ENCODE data around the gene RAB3GAP1. TPM values are rescaled to one million over a fixed set of nuclear protein-coding genes. Genes with fewer than 3 reads are reported as not detected.

The RAB3GAP1 gene
- total and polyA plus RNA-seq, 3 donors from 2014 or later = 39.9 to 45.9 (median 40.5) TPM

GRCh38 chr2:135169900-135170753 is 118.0 kb downstream of the RAB3GAP1 start:
- intact Hi-C loops (cut with DNase I; ENCODE audit: low total_unique reads) = no loop called here
- Histone ChIP-seq H3K4me3 (no peak overlapping the region), H3K27ac (no peak overlapping the region), H3K27me3 (no peaks in the 10 kb centered on the region), H3K4me1 (no peaks in the 10 kb centered on the region), H3K9me3 (no peaks in the 10 kb centered on the region), H3K36me3 (ENCODE audit: low read depth, missing control alignments) (no peaks in the 10 kb centered on the region)
- no peak for DNase-seq
- 92 to 93% methylated on average over 11 of the region's 11 CpGs for WGBS, 2 donors
- TF ChIP-seq POLR2A (IDR thresholded peaks at IDR 0.05) = no peak

DNA sequence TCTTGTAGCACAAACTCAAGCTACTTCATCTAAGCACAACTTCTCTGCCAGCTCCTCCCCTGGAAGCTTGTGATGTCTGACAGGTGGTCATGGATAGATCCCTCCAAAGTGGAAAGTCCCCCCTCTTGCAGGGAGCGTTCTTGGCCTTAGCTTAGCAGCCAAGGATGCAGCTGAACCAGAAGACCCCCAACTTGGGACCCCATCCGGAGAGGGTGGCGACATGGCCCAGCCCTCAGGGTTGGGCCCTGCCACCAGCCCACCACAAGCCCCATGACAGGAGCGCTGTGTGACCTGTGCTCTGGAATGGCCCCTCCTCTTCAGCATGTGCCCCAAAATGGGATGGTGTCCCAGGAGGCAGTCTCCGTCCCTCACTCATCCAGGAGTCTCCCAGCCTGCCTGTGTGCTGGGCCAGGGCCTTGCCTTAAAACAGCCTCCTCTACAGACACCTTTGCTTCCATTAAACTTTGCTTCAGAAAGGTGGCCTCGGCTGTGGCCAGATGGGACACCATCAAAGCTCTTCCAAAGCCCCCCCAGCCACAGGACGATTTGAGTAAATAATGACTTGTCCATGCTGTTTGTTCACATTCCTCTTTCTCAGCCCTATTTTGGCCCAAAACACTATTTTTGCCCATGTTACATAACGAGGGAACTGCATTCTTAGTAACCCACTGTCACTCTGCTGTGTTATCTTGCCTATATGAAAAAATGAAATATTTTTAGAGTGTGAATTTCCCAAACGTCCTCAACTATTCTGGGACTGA is 122.1 kb downstream of the RAB3GAP1 start:
- H3K4me1 ChIP-seq = no peaks in the 10 kb centered on the region
- no peaks in the 10 kb centered on the region for H3K36me3 ChIP-seq (ENCODE audit: low read depth, missing control alignments)
- H3K4me3 ChIP-seq = no peak overlapping the region
- TF ChIP-seq POLR2A (IDR thresholded peaks at IDR 0.05) = no peak
- TF ChIP-seq, protein P1, sequence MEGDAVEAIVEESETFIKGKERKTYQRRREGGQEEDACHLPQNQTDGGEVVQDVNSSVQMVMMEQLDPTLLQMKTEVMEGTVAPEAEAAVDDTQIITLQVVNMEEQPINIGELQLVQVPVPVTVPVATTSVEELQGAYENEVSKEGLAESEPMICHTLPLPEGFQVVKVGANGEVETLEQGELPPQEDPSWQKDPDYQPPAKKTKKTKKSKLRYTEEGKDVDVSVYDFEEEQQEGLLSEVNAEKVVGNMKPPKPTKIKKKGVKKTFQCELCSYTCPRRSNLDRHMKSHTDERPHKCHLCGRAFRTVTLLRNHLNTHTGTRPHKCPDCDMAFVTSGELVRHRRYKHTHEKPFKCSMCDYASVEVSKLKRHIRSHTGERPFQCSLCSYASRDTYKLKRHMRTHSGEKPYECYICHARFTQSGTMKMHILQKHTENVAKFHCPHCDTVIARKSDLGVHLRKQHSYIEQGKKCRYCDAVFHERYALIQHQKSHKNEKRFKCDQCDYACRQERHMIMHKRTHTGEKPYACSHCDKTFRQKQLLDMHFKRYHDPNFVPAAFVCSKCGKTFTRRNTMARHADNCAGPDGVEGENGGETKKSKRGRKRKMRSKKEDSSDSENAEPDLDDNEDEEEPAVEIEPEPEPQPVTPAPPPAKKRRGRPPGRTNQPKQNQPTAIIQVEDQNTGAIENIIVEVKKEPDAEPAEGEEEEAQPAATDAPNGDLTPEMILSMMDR (IDR thresholded peaks at IDR 0.05) = no peak
- H3K9me3 ChIP-seq = no peaks in the 10 kb centered on the region
- no peak for DNase-seq
- no peak overlapping the region for H3K27ac ChIP-seq
- no peaks in the 10 kb centered on the region for H3K27me3 ChIP-seq
- WGBS, 2 donors = 85 to 86% methylated on average over 5 to 9 of the region's 9 CpGs
- intact Hi-C loops (cut with DNase I; ENCODE audit: low total_unique reads) = no loop called here

- TF ChIP-seq POLR2A (IDR thresholded peaks at IDR 0.05) = no peak
- TF ChIP-seq, protein P1 (IDR thresholded peaks at IDR 0.05) = no peak
- intact Hi-C loops (cut with DNase I; ENCODE audit: low total_unique reads) = no loop called here
- H3K4me3 ChIP-seq = no peak overlapping the region
- no peak overlapping the region for H3K27ac ChIP-seq
- WGBS, 2 donors = 95 to 100% methylated on average over 6 of the region's 6 CpGs
- no peaks in the 10 kb centered on the region for H3K36me3 ChIP-seq (ENCODE audit: low read depth, missing control alignments)
- H3K9me3 ChIP-seq = no peaks in the 10 kb centered on the region
- no peak for DNase-seq
- no peaks in the 10 kb centered on the region for H3K4me1 ChIP-seq
- H3K27me3 ChIP-seq = no peaks in the 10 kb centered on the region
These were observed 122.7 kb downstream of the RAB3GAP1 start for GRCh38 chr2:135174810-135175093.

GRCh38 chr2:135175177-135175576 is 123.1 kb downstream of the RAB3GAP1 start:
- TF ChIP-seq POLR2A (IDR thresholded peaks at IDR 0.05) = no peak
- TF ChIP-seq, protein P1 (IDR thresholded peaks at IDR 0.05) = no peak
- no peak overlapping the region for H3K4me3 ChIP-seq
- 86 to 95% methylated on average over 3 of the region's 3 CpGs for WGBS, 2 donors
- H3K36me3 ChIP-seq (ENCODE audit: low read depth, missing control alignments) = no peaks in the 10 kb centered on the region
- no peaks in the 10 kb centered on the region for H3K27me3 ChIP-seq
- H3K9me3 ChIP-seq = no peaks in the 10 kb centered on the region
- H3K4me1 ChIP-seq = no peaks in the 10 kb centered on the region
- no peak for DNase-seq
- intact Hi-C loops (cut with DNase I; ENCODE audit: low total_unique reads) = no loop called here
- H3K27ac ChIP-seq = no peak overlapping the region

DNA sequence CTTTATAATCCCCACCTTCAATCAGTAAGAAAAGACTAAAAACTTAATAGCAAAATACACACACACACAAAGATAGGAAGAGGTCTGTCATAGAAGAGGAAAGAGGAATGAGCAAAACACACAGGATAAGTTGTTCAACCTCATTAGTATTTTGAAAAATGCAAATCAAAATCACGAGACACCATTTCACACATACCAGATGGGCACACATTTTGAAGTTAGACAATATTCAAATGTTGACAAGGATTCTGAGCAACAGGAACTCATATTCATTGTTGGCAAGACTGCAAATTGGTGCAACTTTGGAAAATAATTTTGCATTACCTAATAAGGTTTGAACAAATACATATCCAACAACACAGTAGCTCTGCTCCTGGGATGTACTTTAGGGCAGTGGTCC is 127.6 kb downstream of the RAB3GAP1 start:
- intact Hi-C loops (cut with DNase I; ENCODE audit: low total_unique reads) = no loop called here
- Histone ChIP-seq H3K27ac (no peak overlapping the region), H3K4me3 (no peak overlapping the region), H3K27me3 (no peaks in the 10 kb centered on the region), H3K36me3 (ENCODE audit: low read depth, missing control alignments) (no peaks in the 10 kb centered on the region), H3K9me3 (no peaks in the 10 kb centered on the region), H3K4me1 (no peaks in the 10 kb centered on the region)
- no peak for DNase-seq
- TF ChIP-seq POLR2A (IDR thresholded peaks at IDR 0.05) = no peak
- TF ChIP-seq, protein P1 (IDR thresholded peaks at IDR 0.05) = no peak
- WGBS, 2 donors = 85 to 86% methylated on average over 1 of the region's 1 CpG

Data from testis (tissue), 3 donors.